Duodenal mucosa (tissue), 2 donors: ENCODE measurements around the gene MORC4.

ENCODE experiments used
- H3K27ac ChIP-seq: one replicate; pipeline ENCODE4 v1.7.0; 2013; ENCODE audit warnings: low read depth, low read length
- H3K27me3 ChIP-seq, 2 donors: one replicate each; pipeline ENCODE4 v1.7.0; 2013; ENCODE audit warnings: low read length in 2 of 2, control low read depth in 1 of 2; ENCODE audit not compliant: insufficient read depth in 2 of 2, control insufficient read depth in 1 of 2
- H3K36me3 ChIP-seq, 2 donors: one replicate each; pipeline ENCODE4 v1.7.0; 2013; ENCODE audit warnings: low read length in 2 of 2, control low read depth in 1 of 2; ENCODE audit not compliant: insufficient read depth in 2 of 2, control insufficient read depth in 1 of 2
- H3K4me1 ChIP-seq, 2 donors: one replicate each; pipeline ENCODE4 v1.7.0; 2013; ENCODE audit warnings: low read length in 2 of 2, control low read depth in 1 of 2; ENCODE audit not compliant: insufficient read depth in 2 of 2, control insufficient read depth in 1 of 2
- H3K4me3 ChIP-seq, 2 donors: one replicate each; pipeline ENCODE4 v1.7.0; 2013; ENCODE audit warnings: low read length in 2 of 2, low read depth in 1 of 2
- H3K9ac ChIP-seq, 2 donors: one replicate each; pipeline ENCODE4 v1.7.0; 2013; ENCODE audit warnings: low read length in 2 of 2, low read depth in 1 of 2
- H3K9me3 ChIP-seq, 2 donors: one replicate each; pipeline ENCODE4 v1.7.0; 2013; ENCODE audit warnings: low read length in 2 of 2, control low read depth in 1 of 2; ENCODE audit not compliant: control insufficient read depth in 1 of 2

MORC4 gene

GRCh38 chrX:106919932-106920452, 80.0 kb downstream of the MORC4 start, which contains the start of gene CLDN2:
TSS of gene CLDN2 (plus strand) at chrX:106920402. CDS start at chrX:106928229, 7,827 bp downstream.
- Histone ChIP-seq H3K4me1 (peaks cover 6 to 11% of the 10 kb centered on the region in 2 donors), H3K9me3 (no peaks in the 10 kb centered on the region), H3K36me3 (no peaks in the 10 kb centered on the region), H3K27ac (no peak within 1 kb of the TSS), H3K27me3 (no peaks in the 10 kb centered on the region), H3K9ac (no peak within 1 kb of the TSS), H3K4me3 (no peak within 1 kb of the TSS)

- Histone ChIP-seq H3K4me3 (no peak overlapping the region), H3K4me1 (peaks cover 6 to 18% of the 10 kb centered on the region in 2 donors), H3K9ac (no peak overlapping the region), H3K9me3 (no peaks in the 10 kb centered on the region), H3K27me3 (no peaks in the 10 kb centered on the region), H3K27ac (no peak overlapping the region), H3K36me3 (no peaks in the 10 kb centered on the region)
Observed at GRCh38 chrX:106917830-106918500, 82.0 kb downstream of the MORC4 start.

GRCh38 chrX:106912864-106913263, 87.1 kb downstream of the MORC4 start:
- H3K27ac ChIP-seq: no peak overlapping the region
- H3K9me3 ChIP-seq: no peaks in the 10 kb centered on the region
- no peak overlapping the region for H3K4me3 ChIP-seq
- no peaks in the 10 kb centered on the region for H3K36me3 ChIP-seq
- no peaks in the 10 kb centered on the region for H3K27me3 ChIP-seq
- peaks cover 1 to 13% of the 10 kb centered on the region in 2 donors for H3K4me1 ChIP-seq
- no peak overlapping the region for H3K9ac ChIP-seq

- H3K4me1 ChIP-seq: peaks cover 18 to 25% of the 10 kb centered on the region in 2 donors
- H3K9me3 ChIP-seq: no peaks in the 10 kb centered on the region
- H3K9ac ChIP-seq: no peak overlapping the region
- no peak overlapping the region for H3K27ac ChIP-seq
- H3K27me3 ChIP-seq: no peaks in the 10 kb centered on the region
- H3K4me3 ChIP-seq: no peak overlapping the region
- no peaks in the 10 kb centered on the region for H3K36me3 ChIP-seq
Observed at GRCh38 chrX:106906361-106906760, 93.7 kb downstream of the MORC4 start.

GRCh38 chrX:106905064-106905708, 94.8 kb downstream of the MORC4 start:
- H3K36me3 ChIP-seq: no peaks in the 10 kb centered on the region

GRCh38 chrX:106903856-106904528, 96.0 kb downstream of the MORC4 start:
- Histone ChIP-seq H3K9me3 (no peaks in the 10 kb centered on the region), H3K4me3 (no peak overlapping the region), H3K4me1 (peaks cover 23 to 28% of the 10 kb centered on the region in 2 donors), H3K27me3 (no peaks in the 10 kb centered on the region), H3K36me3 (no peaks in the 10 kb centered on the region), H3K9ac (no peak overlapping the region), H3K27ac (no peak overlapping the region)

More at GRCh38 chrX:106905064-106905708, 94.8 kb downstream of the MORC4 start:
- Histone ChIP-seq H3K27me3 (no peaks in the 10 kb centered on the region), H3K27ac (no peak overlapping the region), H3K9ac (no peak overlapping the region), H3K4me1 (peaks cover 23 to 28% of the 10 kb centered on the region in 2 donors), H3K4me3 (no peak overlapping the region), H3K9me3 (no peaks in the 10 kb centered on the region)

GRCh38 chrX:106903291-106903824, 96.7 kb downstream of the MORC4 start, which contains the start of gene RIPPLY1:
TSS of gene RIPPLY1 (minus strand) at chrX:106903341. CDS start at chrX:106903287, 54 bp downstream.
- Histone ChIP-seq H3K36me3 (no peaks in the 10 kb centered on the region), H3K9me3 (no peaks in the 10 kb centered on the region), H3K4me1 (peaks cover 23 to 31% of the 10 kb centered on the region in 2 donors), H3K4me3 (no peak within 1 kb of the TSS), H3K9ac (no peak within 1 kb of the TSS), H3K27ac (no peak within 1 kb of the TSS), H3K27me3 (no peaks in the 10 kb centered on the region)

- no peaks in the 10 kb centered on the region for H3K9me3 ChIP-seq
- no peaks in the 10 kb centered on the region for H3K36me3 ChIP-seq
- H3K4me3 ChIP-seq: no peak overlapping the region
- H3K27ac ChIP-seq: no peak overlapping the region
- no peak overlapping the region for H3K9ac ChIP-seq
- no peaks in the 10 kb centered on the region for H3K27me3 ChIP-seq
- H3K4me1 ChIP-seq: peaks cover 23 to 31% of the 10 kb centered on the region in 2 donors
Observed at GRCh38 chrX:106902684-106903083, 97.3 kb downstream of the MORC4 start.

GRCh38 chrX:106901781-106902219, 98.2 kb downstream of the MORC4 start:
- Histone ChIP-seq H3K9ac (no peak overlapping the region), H3K4me1 (peaks cover 23 to 31% of the 10 kb centered on the region in 2 donors), H3K36me3 (no peaks in the 10 kb centered on the region), H3K4me3 (no peak overlapping the region), H3K27ac (no peak overlapping the region), H3K27me3 (no peaks in the 10 kb centered on the region), H3K9me3 (no peaks in the 10 kb centered on the region)
